SK-N-SH (cell line): ENCODE results near the gene ZNF547. TPM values are rescaled to one million over a fixed set of nuclear protein-coding genes. Genes with fewer than 3 reads are reported as not detected.

Experiments used
- polyA plus RNA-seq, 3 experiments: library from polyadenylated mRNA; depleted of rRNA; stranded (reverse); fragments of >200 nt; gene quantifications; 2 replicates each; pipeline ENCODE4 v1.2.3, GENCODE V29; 2012

The ZNF547 gene
- polyA plus RNA-seq, 1 of the 3 experiments (the other 2 are of a cell fraction) = 1.5 TPM

Other genes starting within 250 kb of the ZNF547 start
- gene USP29, start 243.6 kb upstream of the ZNF547 start, polyA plus RNA-seq (2012; rRNA removed) = not detected in 2 replicates
- not detected in 2 replicates for gene ZIM3, start 218.3 kb upstream of the ZNF547 start, polyA plus RNA-seq (2012; rRNA removed)
- gene DUXA, start 196.1 kb upstream of the ZNF547 start, polyA plus RNA-seq (2012; rRNA removed) = not detected in 2 replicates
- gene ZNF264, start 172.1 kb upstream of the ZNF547 start, polyA plus RNA-seq (2012; rRNA removed) = 8.6 and 8.8 TPM in 2 replicates
- gene AURKC, start 132.5 kb upstream of the ZNF547 start, polyA plus RNA-seq (2012; rRNA removed) = 1.2 and 1.5 TPM in 2 replicates
- gene ZNF805, start 122.9 kb upstream of the ZNF547 start, polyA plus RNA-seq (2012; rRNA removed) = 1.5 and 2.5 TPM in 2 replicates
- gene ZNF460, start 83.1 kb upstream of the ZNF547 start, polyA plus RNA-seq (2012; rRNA removed) = 2.4 and 4.3 TPM in 2 replicates
- gene ZNF543, start 43.1 kb upstream of the ZNF547 start, polyA plus RNA-seq (2012; rRNA removed) = 1.2 and 1.7 TPM in 2 replicates
- gene ZNF304, start 12.3 kb upstream of the ZNF547 start, polyA plus RNA-seq (2012; rRNA removed) = 2.5 and 3.7 TPM in 2 replicates
- gene TRAPPC2B, start within 50 bp of the ZNF547 start, polyA plus RNA-seq (2012; rRNA removed) = 21.0 and 22.2 TPM in 2 replicates
- gene ZNF548, start 26.3 kb downstream of the ZNF547 start, polyA plus RNA-seq (2012; rRNA removed) = 6.8 and 7.7 TPM in 2 replicates
- gene ZNF17, start 47.6 kb downstream of the ZNF547 start, polyA plus RNA-seq (2012; rRNA removed) = 3.9 and 5.0 TPM in 2 replicates
- 12.6 and 14.9 TPM in 2 replicates for gene ZNF749, start 71.8 kb downstream of the ZNF547 start, polyA plus RNA-seq (2012; rRNA removed)
- gene VN1R1, start 93.6 kb downstream of the ZNF547 start, polyA plus RNA-seq (2012; rRNA removed) = 0.03 and 0.06 TPM in 2 replicates
- gene ZNF772, start 114.0 kb downstream of the ZNF547 start, polyA plus RNA-seq (2012; rRNA removed) = 0.99 and 1.2 TPM in 2 replicates
- 7.8 and 10.4 TPM in 2 replicates for gene ZNF419, start 124.2 kb downstream of the ZNF547 start, polyA plus RNA-seq (2012; rRNA removed)
- gene ZNF773, start 136.4 kb downstream of the ZNF547 start, polyA plus RNA-seq (2012; rRNA removed) = 6.6 and 9.0 TPM in 2 replicates
- 2.4 and 3.3 TPM in 2 replicates for gene ZNF549, start 163.8 kb downstream of the ZNF547 start, polyA plus RNA-seq (2012; rRNA removed)
- gene ZNF550, start 196.3 kb downstream of the ZNF547 start, polyA plus RNA-seq (2012; rRNA removed) = 5.7 and 7.1 TPM in 2 replicates
- 2.0 and 2.8 TPM in 2 replicates for gene ZNF416, start 215.4 kb downstream of the ZNF547 start, polyA plus RNA-seq (2012; rRNA removed)
- gene ZIK1, start 220.6 kb downstream of the ZNF547 start, polyA plus RNA-seq (2012; rRNA removed) = 2.1 and 2.4 TPM in 2 replicates
- 4.4 and 4.6 TPM in 2 replicates for gene ZNF530, start 236.3 kb downstream of the ZNF547 start, polyA plus RNA-seq (2012; rRNA removed)